Measurements from ENCODE around the gene WWC2.

Gene WWC2

DNA sequence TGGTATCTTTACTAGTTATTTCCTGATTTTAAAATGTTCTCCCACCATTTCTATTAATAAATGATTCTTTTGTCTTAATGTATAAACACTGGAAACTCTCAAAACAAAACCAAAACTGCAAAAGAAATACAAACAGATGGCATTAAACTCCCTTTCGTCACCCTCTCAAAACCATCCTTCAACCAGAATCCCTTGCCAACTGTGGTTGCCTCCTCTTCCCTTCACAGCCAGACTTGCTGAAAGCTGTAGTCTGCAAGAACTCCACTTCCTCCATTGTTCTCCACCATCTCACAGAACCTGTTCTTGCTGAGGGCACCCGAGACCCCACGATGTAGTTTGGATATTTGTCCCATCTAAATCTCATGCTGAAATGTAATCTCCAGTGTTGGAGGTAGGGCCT is 96.5 kb downstream of the WWC2 start:
- no peaks in the 10 kb centered on the region for H4K20me1 ChIP-seq (ENCODE audit: insufficient read depth, low read length)
- H3K27me3 ChIP-seq (ENCODE audit: low read depth, low read length) = no peaks in the 10 kb centered on the region; the same call in 1 of the 2 replicates
- H2AFZ ChIP-seq (ENCODE audit: low read depth, low read length) = 0 out of 2 replicates have a peak overlapping the region, but pooled peaks have one; percentile 6
- TF ChIP-seq, protein P1, sequence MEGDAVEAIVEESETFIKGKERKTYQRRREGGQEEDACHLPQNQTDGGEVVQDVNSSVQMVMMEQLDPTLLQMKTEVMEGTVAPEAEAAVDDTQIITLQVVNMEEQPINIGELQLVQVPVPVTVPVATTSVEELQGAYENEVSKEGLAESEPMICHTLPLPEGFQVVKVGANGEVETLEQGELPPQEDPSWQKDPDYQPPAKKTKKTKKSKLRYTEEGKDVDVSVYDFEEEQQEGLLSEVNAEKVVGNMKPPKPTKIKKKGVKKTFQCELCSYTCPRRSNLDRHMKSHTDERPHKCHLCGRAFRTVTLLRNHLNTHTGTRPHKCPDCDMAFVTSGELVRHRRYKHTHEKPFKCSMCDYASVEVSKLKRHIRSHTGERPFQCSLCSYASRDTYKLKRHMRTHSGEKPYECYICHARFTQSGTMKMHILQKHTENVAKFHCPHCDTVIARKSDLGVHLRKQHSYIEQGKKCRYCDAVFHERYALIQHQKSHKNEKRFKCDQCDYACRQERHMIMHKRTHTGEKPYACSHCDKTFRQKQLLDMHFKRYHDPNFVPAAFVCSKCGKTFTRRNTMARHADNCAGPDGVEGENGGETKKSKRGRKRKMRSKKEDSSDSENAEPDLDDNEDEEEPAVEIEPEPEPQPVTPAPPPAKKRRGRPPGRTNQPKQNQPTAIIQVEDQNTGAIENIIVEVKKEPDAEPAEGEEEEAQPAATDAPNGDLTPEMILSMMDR (IDR thresholded peaks at IDR 0.05; ENCODE audit: low read depth, low read length) = no peak
- no peak for TF ChIP-seq EZH2phosphoT487 (IDR thresholded peaks at IDR 0.05; ENCODE audit: low read depth)
- no peak overlapping the region for H3K27ac ChIP-seq (ENCODE audit: low read length)
- no peaks in the 10 kb centered on the region for H3K36me3 ChIP-seq (replicated peaks; ENCODE audit: low read depth, low read length)
- no peaks in the 10 kb centered on the region for H3K79me2 ChIP-seq (ENCODE audit: low read length)
- no peak overlapping the region for H3K9ac ChIP-seq (ENCODE audit: low read length)
- peaks cover 17% of the 10 kb centered on the region for H3K4me1 ChIP-seq (ENCODE audit: low read length)
- H3K4me3 ChIP-seq (ENCODE audit: low read length) = no peak overlapping the region
- no peaks in the 10 kb centered on the region for H3K9me3 ChIP-seq (ENCODE audit: insufficient read depth, low read length)
- no peak overlapping the region for H3K4me2 ChIP-seq (ENCODE audit: low read length)

DNA sequence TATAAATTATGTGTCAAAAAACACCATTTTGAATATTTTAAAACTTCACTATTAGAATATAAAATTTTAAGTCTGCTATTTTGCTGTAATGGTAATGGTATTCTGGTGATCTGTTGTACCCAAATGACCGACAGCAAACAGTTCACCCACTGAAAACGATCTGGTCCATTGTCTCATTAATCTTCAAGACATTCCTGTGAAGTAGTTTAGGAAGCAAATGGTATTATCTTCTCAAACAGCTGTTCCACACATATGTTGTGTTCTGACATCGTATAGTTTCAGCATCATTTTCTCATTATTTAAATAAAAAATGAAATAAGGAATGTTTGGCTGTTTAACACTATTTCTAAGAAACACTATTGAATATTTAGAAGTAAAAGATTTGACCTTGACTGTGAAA is 98.1 kb downstream of the WWC2 start:
- H3K9ac ChIP-seq (ENCODE audit: low read length) = no peak overlapping the region

DNA sequence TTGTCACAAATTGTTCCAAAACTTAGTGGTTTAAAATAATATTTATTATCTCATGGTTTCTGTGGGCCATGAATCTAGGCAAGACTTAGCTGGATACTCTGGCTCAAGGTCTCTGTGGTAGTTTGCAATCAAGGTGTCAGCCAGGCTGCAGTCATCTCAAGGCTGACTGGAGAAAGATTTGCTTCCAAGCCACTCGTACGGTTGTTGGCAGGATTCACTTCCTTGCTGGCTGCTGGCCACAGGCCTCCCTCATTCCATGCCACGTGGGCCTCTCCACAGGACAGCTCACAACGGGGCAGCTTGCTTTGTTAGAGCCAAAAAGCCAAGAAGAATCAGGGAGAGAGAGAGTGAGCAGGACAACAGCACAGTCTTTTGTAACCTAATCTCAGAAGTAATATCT is 101.4 kb downstream of the WWC2 start:
- Histone ChIP-seq H3K9ac (ENCODE audit: low read length) (no peak overlapping the region), H3K4me1 (ENCODE audit: low read length) (no peaks in the 10 kb centered on the region), H3K79me2 (ENCODE audit: low read length) (no peaks in the 10 kb centered on the region), H4K20me1 (ENCODE audit: insufficient read depth, low read length) (no peaks in the 10 kb centered on the region), H3K36me3 (replicated peaks; ENCODE audit: low read depth, low read length) (no peaks in the 10 kb centered on the region), H3K27ac (ENCODE audit: low read length) (no peak overlapping the region), H2AFZ (ENCODE audit: low read depth, low read length) (no peak overlapping the region), H3K4me2 (ENCODE audit: low read length) (no peak overlapping the region), H3K4me3 (ENCODE audit: low read length) (no peak overlapping the region), H3K27me3 (ENCODE audit: low read depth, low read length) (no peaks in the 10 kb centered on the region), H3K9me3 (ENCODE audit: insufficient read depth, low read length) (no peaks in the 10 kb centered on the region)
- TF ChIP-seq, protein P1 (IDR thresholded peaks at IDR 0.05; ENCODE audit: low read depth, low read length) = no peak
- no peak for TF ChIP-seq EZH2phosphoT487 (IDR thresholded peaks at IDR 0.05; ENCODE audit: low read depth)

More for the DNA sequence above, 98.1 kb downstream of the WWC2 start:
- Histone ChIP-seq H3K4me2 (ENCODE audit: low read length) (no peak overlapping the region), H2AFZ (ENCODE audit: low read depth, low read length) (no peak overlapping the region), H3K9me3 (ENCODE audit: insufficient read depth, low read length) (no peaks in the 10 kb centered on the region), H4K20me1 (ENCODE audit: insufficient read depth, low read length) (no peaks in the 10 kb centered on the region), H3K79me2 (ENCODE audit: low read length) (no peaks in the 10 kb centered on the region), H3K36me3 (replicated peaks; ENCODE audit: low read depth, low read length) (no peaks in the 10 kb centered on the region), H3K27me3 (ENCODE audit: low read depth, low read length) (no peaks in the 10 kb centered on the region), H3K27ac (ENCODE audit: low read length) (no peak overlapping the region), H3K4me3 (ENCODE audit: low read length) (no peak overlapping the region), H3K4me1 (ENCODE audit: low read length) (peaks cover 13% of the 10 kb centered on the region)
- TF ChIP-seq, protein P1 (IDR thresholded peaks at IDR 0.05; ENCODE audit: low read depth, low read length) = no peak
- no peak for TF ChIP-seq EZH2phosphoT487 (IDR thresholded peaks at IDR 0.05; ENCODE audit: low read depth)

DNA sequence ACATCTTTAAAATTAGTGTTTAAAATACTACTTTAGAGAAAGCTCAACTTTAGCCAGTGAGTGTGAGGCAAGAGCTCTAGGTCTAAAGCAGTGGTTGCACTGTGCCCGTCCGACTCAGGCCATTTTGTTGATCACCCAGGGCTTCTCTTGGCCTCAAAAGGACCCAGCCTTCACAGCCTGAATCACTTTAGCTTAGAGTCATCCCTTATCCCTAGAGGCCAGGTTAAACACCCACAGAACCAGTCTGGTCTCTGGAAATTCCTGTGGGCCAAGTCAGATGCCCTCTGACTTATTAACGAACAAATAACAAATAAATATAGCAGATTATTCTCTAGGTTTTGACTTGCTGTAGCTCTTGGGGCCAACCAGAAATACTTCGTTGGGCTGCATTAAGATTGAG is 102.3 kb downstream of the WWC2 start:
- H3K79me2 ChIP-seq (ENCODE audit: low read length) = no peaks in the 10 kb centered on the region
- H3K9ac ChIP-seq (ENCODE audit: low read length) = no peak overlapping the region
- no peaks in the 10 kb centered on the region for H4K20me1 ChIP-seq (ENCODE audit: insufficient read depth, low read length)
- no peak overlapping the region for H3K27ac ChIP-seq (ENCODE audit: low read length)
- no peak overlapping the region for H2AFZ ChIP-seq (ENCODE audit: low read depth, low read length)
- H3K4me2 ChIP-seq (ENCODE audit: low read length) = no peak overlapping the region
- no peaks in the 10 kb centered on the region for H3K27me3 ChIP-seq (ENCODE audit: low read depth, low read length)
- no peaks in the 10 kb centered on the region for H3K4me1 ChIP-seq (ENCODE audit: low read length)
- TF ChIP-seq EZH2phosphoT487 (IDR thresholded peaks at IDR 0.05; ENCODE audit: low read depth) = no peak
- TF ChIP-seq, protein P1 (IDR thresholded peaks at IDR 0.05; ENCODE audit: low read depth, low read length) = no peak
- H3K36me3 ChIP-seq (replicated peaks; ENCODE audit: low read depth, low read length) = no peaks in the 10 kb centered on the region
- H3K4me3 ChIP-seq (ENCODE audit: low read length) = no peak overlapping the region
- no peaks in the 10 kb centered on the region for H3K9me3 ChIP-seq (ENCODE audit: insufficient read depth, low read length)
